ENCODE data around the gene GALNTL6. TPM values are rescaled to one million over a fixed set of nuclear protein-coding genes. Genes with fewer than 3 reads are reported as not detected.
"Not testable (repeated sequence)": the region's sequence is repeated elsewhere in the genome, so short reads cannot be mapped to it uniquely, and the experiment has no call there.

The GALNTL6 gene
- total RNA-seq, 2 donors from 2014 or later, result 0.19 to 0.20 TPM

DNA sequence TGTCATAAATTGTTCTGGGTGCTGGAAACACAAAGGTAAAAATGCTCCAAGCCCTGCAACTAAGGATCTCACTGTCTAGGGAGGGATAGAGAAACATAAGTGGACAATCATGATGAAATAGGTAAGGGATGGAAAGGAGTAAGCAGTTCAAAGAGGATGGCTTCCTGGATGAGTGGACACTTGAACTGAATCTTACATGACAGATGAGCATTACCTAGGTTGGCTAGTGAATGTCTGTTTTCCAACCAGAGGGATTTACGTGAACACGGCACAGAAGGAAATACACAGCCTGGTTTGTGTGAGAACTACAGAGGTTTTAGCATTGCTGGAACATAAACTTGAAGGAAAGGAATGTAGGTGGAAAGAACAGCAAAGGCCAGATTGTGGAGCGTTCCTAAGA, 1205.2 kb downstream of the GALNTL6 start:
- no peaks in the 10 kb centered on the region for H3K9me3 ChIP-seq
- H3K4me1 ChIP-seq, result no peaks in the 10 kb centered on the region
- no peak overlapping the region for H3K27ac ChIP-seq
- TF ChIP-seq CTCF (IDR thresholded peaks at IDR 0.05), result no peak
- no peaks in the 10 kb centered on the region for H3K36me3 ChIP-seq
- H3K4me3 ChIP-seq, result no peak overlapping the region
- H3K27me3 ChIP-seq, result no peaks in the 10 kb centered on the region
- intact Hi-C loops (cut with DNase I), result loop anchor here (5.0 kb wide), 1 partner anchor 284 kb away; no protein-coding TSS in a partner anchor
- no peak overlapping the region for H3K9ac ChIP-seq (ENCODE audit: low read depth in 2 of 2, low read length in 2 of 2)
- no peak for DNase-seq

DNA sequence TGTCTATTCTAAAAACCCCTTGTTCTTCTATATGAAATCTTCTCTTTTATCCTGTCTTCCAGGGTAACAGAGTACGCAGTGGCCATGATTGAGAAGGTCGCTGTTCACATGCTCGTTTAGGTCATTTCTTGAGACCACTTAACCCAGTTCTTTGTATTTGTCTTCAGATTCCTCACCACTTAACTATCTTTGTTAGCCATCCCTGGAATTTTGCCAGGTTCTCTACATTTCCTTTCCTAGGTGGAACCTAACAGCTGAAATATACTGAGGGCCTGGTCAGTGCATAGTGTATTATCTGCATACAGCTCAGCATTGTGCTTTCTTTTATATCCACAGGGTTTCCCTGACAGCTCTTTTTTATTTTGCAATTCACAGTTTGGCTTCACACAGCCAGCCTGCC, 1206.5 kb downstream of the GALNTL6 start:
- TF ChIP-seq CTCF (IDR thresholded peaks at IDR 0.05), result no peak
- Histone ChIP-seq H3K27ac (no peak overlapping the region), H3K36me3 (no peaks in the 10 kb centered on the region), H3K9ac (ENCODE audit: low read depth in 2 of 2, low read length in 2 of 2) (no peak overlapping the region), H3K4me3 (no peak overlapping the region), H3K4me1 (no peaks in the 10 kb centered on the region), H3K9me3 (no peaks in the 10 kb centered on the region), H3K27me3 (no peaks in the 10 kb centered on the region)
- no peak for DNase-seq
- intact Hi-C loops (cut with DNase I), result loop anchor here (5.0 kb wide), 2 partner anchors 283 to 393 kb away; no protein-coding TSS in a partner anchor

DNA sequence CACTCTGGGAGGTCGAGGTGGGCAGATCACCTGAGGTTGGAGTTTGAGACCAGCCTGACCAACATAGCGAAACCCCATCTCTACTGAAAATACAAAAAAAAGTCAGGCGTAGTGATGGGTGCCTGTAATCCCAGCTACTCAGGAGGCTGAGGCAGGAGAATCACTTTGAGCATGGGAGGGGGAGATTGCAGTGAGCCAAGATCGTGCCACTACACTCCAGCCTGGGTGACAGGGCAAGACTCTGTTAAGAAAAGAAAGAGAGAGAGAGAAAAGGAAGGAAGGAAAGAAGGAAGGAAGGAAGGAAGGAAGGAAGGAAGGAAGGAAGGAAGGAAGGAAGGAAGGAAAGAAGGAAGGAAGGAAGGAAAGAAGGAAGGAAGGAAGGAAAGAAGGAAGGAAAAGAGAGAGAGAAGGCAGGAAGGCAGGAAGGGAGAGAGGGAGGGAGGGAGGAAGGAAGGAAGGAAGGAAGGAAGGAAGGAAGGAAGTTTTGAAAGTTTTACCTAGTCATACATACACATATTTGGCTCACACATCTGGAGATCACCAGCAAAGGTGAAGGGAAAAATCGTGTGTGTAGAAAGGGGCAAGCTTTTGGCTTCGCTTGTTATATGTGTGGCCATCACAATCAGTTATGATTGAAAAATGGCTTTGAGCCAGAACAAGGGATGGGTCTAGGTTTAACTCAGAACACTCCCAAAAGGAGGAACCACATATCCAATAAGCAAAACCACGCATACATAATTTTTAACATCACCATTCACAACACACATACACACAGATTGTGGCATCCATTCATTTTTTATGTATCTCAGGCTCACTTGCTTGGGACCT, 1208.8 kb downstream of the GALNTL6 start:
- not testable (repeated sequence) for H3K27ac ChIP-seq; DNase-seq; H3K4me1 ChIP-seq; H3K36me3 ChIP-seq; H3K9ac ChIP-seq (ENCODE audit: low read depth in 2 of 2, low read length in 2 of 2); H3K9me3 ChIP-seq; H3K27me3 ChIP-seq; H3K4me3 ChIP-seq
- intact Hi-C loops (cut with DNase I), result loop anchor here (5.0 kb wide), 1 partner anchor 390 kb away; no protein-coding TSS in a partner anchor

GRCh38 chr4:173024203-173024602, 1211.0 kb downstream of the GALNTL6 start:
- DNase-seq, result no peak
- H3K9ac ChIP-seq (ENCODE audit: low read depth in 2 of 2, low read length in 2 of 2), result no peak overlapping the region
- no peak overlapping the region for H3K4me3 ChIP-seq
- H3K27me3 ChIP-seq, result no peaks in the 10 kb centered on the region
- H3K9me3 ChIP-seq, result no peaks in the 10 kb centered on the region
- H3K4me1 ChIP-seq, result no peaks in the 10 kb centered on the region
- H3K36me3 ChIP-seq, result no peaks in the 10 kb centered on the region
- no peak overlapping the region for H3K27ac ChIP-seq
- intact Hi-C loops (cut with DNase I), result loop anchor here (2.0 to 5.0 kb wide), 2 partner anchors 235 to 388 kb away; no protein-coding TSS in a partner anchor
- no peak for TF ChIP-seq CTCF (IDR thresholded peaks at IDR 0.05)

- DNase-seq, result peak; percentile 71
- no peak overlapping the region for H3K27ac ChIP-seq
- H3K9ac ChIP-seq (ENCODE audit: low read depth in 2 of 2, low read length in 2 of 2), result no peak overlapping the region
- no peaks in the 10 kb centered on the region for H3K9me3 ChIP-seq
- no peaks in the 10 kb centered on the region for H3K27me3 ChIP-seq
- no peaks in the 10 kb centered on the region for H3K4me1 ChIP-seq
- peak; percentile 65 for TF ChIP-seq CTCF (IDR thresholded peaks at IDR 0.05)
- intact Hi-C loops (cut with DNase I), result loop anchor here (2.0 to 5.0 kb wide), 2 partner anchors 142 to 234 kb away; partner anchors contain the start of gene GALNT7
- no peak overlapping the region for H3K4me3 ChIP-seq
- H3K36me3 ChIP-seq, result no peaks in the 10 kb centered on the region
Measured at GRCh38 chr4:173025131-173025530, 1211.9 kb downstream of the GALNTL6 start.

- intact Hi-C loops (cut with DNase I), result no loop called here
- Histone ChIP-seq H3K36me3 (no peaks in the 10 kb centered on the region), H3K9ac (ENCODE audit: low read depth in 2 of 2, low read length in 2 of 2) (no peak overlapping the region), H3K4me1 (peaks cover 10% of the 10 kb centered on the region), H3K4me3 (no peak overlapping the region), H3K9me3 (no peaks in the 10 kb centered on the region), H3K27ac (no peak overlapping the region), H3K27me3 (no peaks in the 10 kb centered on the region)
- no peak for DNase-seq
- no peak for TF ChIP-seq CTCF (IDR thresholded peaks at IDR 0.05)
Measured at GRCh38 chr4:173037242-173037641, 1224.0 kb downstream of the GALNTL6 start.
